IMR-90 (cell line): ENCODE measurements around the gene SLC7A9. TPM values are rescaled to one million over a fixed set of nuclear protein-coding genes. Genes with fewer than 3 reads are reported as not detected.
A peak's percentile ranks its signal among the peaks of the same experiment; 100 is the strongest.

Experiments
- ATAC-seq: fragments of 200-7000 bp; cut with Tn5 transposase; 2 replicates; pipeline ENCODE4 v1.9.1; 2020; ENCODE audit warnings: low read depth, mild to moderate bottlenecking, moderate library complexity
- BruUV-seq: library from RNA; stranded (reverse); fragments of 400-500 nt; replicated peaks from 2 replicates; lab custom pipeline; 2021; lab: Mats Ljungman, UMichigan
- CTCF ChIA-PET: fragments of 300-600 bp; formaldehyde crosslinking; extraction: SDS; loops from one replicate; lab custom pipeline; 2021; ENCODE audit warnings: antibody characterized with exemption; lab: Yijun Ruan, JAX
- POLR2A ChIA-PET: fragments of 300-600 bp; sonication (Branson Sonifier 250); formaldehyde crosslinking; loops from one replicate; lab custom pipeline; 2022; ENCODE audit warnings: antibody characterized with exemption; ENCODE audit not compliant: unreplicated experiment; lab: Charles Lee
- DNase-seq: peaks from one replicate; pipeline ENCODE4 v3.0.0; 2013
- H2AFZ ChIP-seq: replicated peaks from 2 replicates; pipeline ENCODE3; 2013; ENCODE audit warnings: low read length, mild to moderate bottlenecking; ENCODE audit not compliant: poor library complexity
- H2AK5ac ChIP-seq: 2 replicates; pipeline ENCODE4 v1.6.1; 2013; ENCODE audit warnings: low read depth, low read length, inconsistent platforms
- H2AK9ac ChIP-seq: replicated peaks from 2 replicates; pipeline ENCODE3; 2013; ENCODE audit warnings: mild to moderate bottlenecking, low read depth, low read length, moderate library complexity; ENCODE audit not compliant: poor library complexity
- H2BK120ac ChIP-seq: 2 replicates; pipeline ENCODE4 v1.6.1; 2013; ENCODE audit warnings: low read depth, low read length, inconsistent platforms
- H2BK15ac ChIP-seq: 3 replicates; pipeline ENCODE4 v1.6.1; 2013; ENCODE audit warnings: low read depth, low read length, inconsistent platforms
- H2BK20ac ChIP-seq: 2 replicates; pipeline ENCODE4 v1.6.1; 2013; ENCODE audit warnings: low read depth, mild to moderate bottlenecking, inconsistent platforms, low read length, moderate library complexity
- H2BK5ac ChIP-seq: 2 replicates; pipeline ENCODE4 v1.6.1; 2013; ENCODE audit warnings: mild to moderate bottlenecking, low read depth, low read length, inconsistent platforms; ENCODE audit not compliant: poor library complexity, severe bottlenecking
- H3K14ac ChIP-seq: replicated peaks from 2 replicates; pipeline ENCODE4 v1.6.1; 2013; ENCODE audit warnings: low read depth, low read length, inconsistent platforms
- H3K18ac ChIP-seq: 2 replicates; pipeline ENCODE4 v1.6.1; 2013; ENCODE audit warnings: low read depth, low read length, control low read depth
- H3K23ac ChIP-seq: 2 replicates; pipeline ENCODE4 v1.6.1; 2013; ENCODE audit warnings: low read depth, low read length, inconsistent platforms
- H3K27ac ChIP-seq: 2 replicates; pipeline ENCODE4 v1.5.1; 2013; ENCODE audit warnings: mild to moderate bottlenecking, control low read depth, low read length; ENCODE audit not compliant: insufficient read depth
- H3K27me3 ChIP-seq: 2 replicates; pipeline ENCODE4 v1.6.1; 2013; ENCODE audit warnings: low read length; ENCODE audit not compliant: control insufficient read depth, insufficient read depth
- H3K36me3 ChIP-seq: 2 replicates; pipeline ENCODE4 v1.6.1; 2013; ENCODE audit warnings: low read length, mixed read lengths; ENCODE audit not compliant: control insufficient read depth, insufficient read depth
- H3K4ac ChIP-seq: 2 replicates; pipeline ENCODE4 v1.6.1; 2013; ENCODE audit warnings: low read depth, low read length, inconsistent platforms
- H3K4me1 ChIP-seq: 2 replicates; pipeline ENCODE4 v1.6.1; 2013; ENCODE audit warnings: low read length, mixed read lengths; ENCODE audit not compliant: control insufficient read depth, insufficient read depth
- H3K4me2 ChIP-seq: 2 replicates; pipeline ENCODE4 v1.6.1; 2013; ENCODE audit warnings: low read depth, mild to moderate bottlenecking, control low read depth, low read length, moderate library complexity
- H3K4me3 ChIP-seq: 2 replicates; pipeline ENCODE4 v1.5.1; 2013; ENCODE audit warnings: low read depth, mild to moderate bottlenecking, control low read depth, low read length, moderate library complexity; ENCODE audit not compliant: insufficient read depth
- H3K56ac ChIP-seq: 2 replicates; pipeline ENCODE4 v1.6.1; 2013; ENCODE audit warnings: low read length, inconsistent platforms; ENCODE audit not compliant: insufficient read depth; ENCODE audit errors: extremely low read depth
- H3K79me1 ChIP-seq, 2 experiments: 2 replicates each; pipeline ENCODE4 v1.6.1; 2013; ENCODE audit warnings: low read length in 2 of 2, inconsistent platforms in 1 of 2, low read depth in 1 of 2
- H3K9ac ChIP-seq: 2 replicates; pipeline ENCODE4 v1.6.1; 2013; ENCODE audit warnings: low read depth, low read length, control low read depth
- H3K9me1 ChIP-seq: 2 replicates; pipeline ENCODE4 v1.6.1; 2013; ENCODE audit warnings: low read length, inconsistent platforms; ENCODE audit not compliant: insufficient read depth
- H3K9me3 ChIP-seq: 2 replicates; pipeline ENCODE4 v1.6.1; 2013; ENCODE audit warnings: low read length; ENCODE audit not compliant: control insufficient read depth, insufficient read depth
- H4K20me1 ChIP-seq: 2 replicates; pipeline ENCODE4 v1.6.1; 2013; ENCODE audit warnings: low read length, inconsistent platforms; ENCODE audit not compliant: insufficient read depth
- H4K5ac ChIP-seq: 2 replicates; pipeline ENCODE4 v1.6.1; 2013; ENCODE audit warnings: mild to moderate bottlenecking, low read depth, low read length, control low read depth
- H4K8ac ChIP-seq, 2 experiments: 2 replicates each; pipeline ENCODE4 v1.6.1; 2013; ENCODE audit warnings: low read depth in 2 of 2, low read length in 2 of 2, control low read depth in 1 of 2, inconsistent platforms in 1 of 2
- H4K91ac ChIP-seq: 2 replicates; pipeline ENCODE4 v1.6.1; 2013; ENCODE audit warnings: low read depth, low read length, inconsistent platforms; ENCODE audit not compliant: insufficient read depth
- CTCF ChIP-seq: conservative IDR thresholded peaks from 2 replicates; pipeline ENCODE4 v1.5.1; 2012; ENCODE audit warnings: mild to moderate bottlenecking, low read depth, low read length, improper control_type of control experiment
- MAFK ChIP-seq: IDR thresholded peaks from 2 replicates; pipeline ENCODE4 v1.6.1; 2012; ENCODE audit warnings: low read depth, low read length, improper control_type of control experiment
- USF2 ChIP-seq: fragments of 150-350 bp; IDR thresholded peaks from 2 replicates; pipeline ENCODE4 v1.6.1; 2017; ENCODE audit warnings: mild to moderate bottlenecking, antibody characterized with exemption, low read length, low read depth
- WGBS, 2 experiments: methylation state at CpG; one replicate each; pipeline versions ENCODE4 v1.1.5 to v1.1.7; 2013; ENCODE audit warnings: missing lambda C conversion rate in 2 of 2; ENCODE audit not compliant: insufficient read length in 1 of 2; ENCODE audit errors: extremely low coverage in 2 of 2; 5-methylcytosine and 5-hydroxymethylcytosine counted together
- dilution Hi-C: fragments of 300-500 bp; cut with HindIII; formaldehyde crosslinking; loops from one replicate; pipeline ENCODE4 v1.14.3; 2018; ENCODE audit warnings: low sequenced_read_pairs; ENCODE audit not compliant: unreplicated experiment
- in situ Hi-C: fragments of 300-500 bp; cut with MboI; formaldehyde crosslinking; loops from 3 replicates; pipeline ENCODE4 v1.14.3; 2019; ENCODE audit warnings: low sequenced_read_pairs, inconsistent platforms, mixed read lengths
- intact Hi-C: fragments of 100-400 bp; cut with micrococcal nuclease; formaldehyde crosslinking; loops from 2 replicates; pipeline ENCODE4 v1.10.0; 2022
- polyA plus RNA-seq, 3 experiments: library from polyadenylated mRNA; depleted of rRNA; stranded (reverse); fragments of >200 nt; gene quantifications; 2 replicates each; pipeline ENCODE4 v1.2.3, GENCODE V29; 2012; ENCODE audit warnings: low replicate concordance in 1 of 3
- total RNA-seq: library from RNA; depleted of rRNA; stranded (reverse); fragments of >200 nt; gene quantifications from 2 replicates; pipeline ENCODE4 v1.2.3, GENCODE V29; 2012

The SLC7A9 gene
- total and polyA plus RNA-seq, 2 of the 4 experiments (the other 2 are of a cell fraction), result not detected

- Histone ChIP-seq H3K23ac (no peak overlapping the region), H3K4ac (no peak overlapping the region), H4K91ac (no peak overlapping the region), H3K9me3 (no peaks in the 10 kb centered on the region), H2BK20ac (no peak overlapping the region), H4K8ac (no peak overlapping the region), H3K9ac (no peak overlapping the region), H2BK120ac (no peak overlapping the region), H3K4me1 (no peaks in the 10 kb centered on the region), H2AFZ (peak overlapping the region; percentile 32), H3K27me3 (peaks cover 8% of the 10 kb centered on the region; the same call in 1 of the 2 replicates), H2AK9ac (no peak overlapping the region), H4K20me1 (no peaks in the 10 kb centered on the region), H2BK15ac (no peak overlapping the region), H3K14ac (no peak overlapping the region), H3K56ac (no peak overlapping the region), H2BK5ac (no peak overlapping the region), H3K9me1 (no peaks in the 10 kb centered on the region), H2AK5ac (no peak overlapping the region), H3K79me1 (no peaks in the 10 kb centered on the region), H3K4me3 (no peak overlapping the region), H3K27ac (no peak overlapping the region), H4K5ac (no peak overlapping the region), H3K36me3 (no peaks in the 10 kb centered on the region), H3K18ac (no peak overlapping the region), H3K4me2 (no peak overlapping the region)
- no peak for TF ChIP-seq CTCF
- TF ChIP-seq MAFK, result no peak
- TF ChIP-seq USF2, result peak; percentile 13; the same call in 1 of the 2 replicates
- ChIA-PET CTCF (no interaction called here), POLR2A (no interaction called here)
- no TSS peak for BruUV-seq
- ATAC-seq (no peak), DNase-seq (no peak)
- no CpG with 5 or more reads among the region's 15 CpGs for WGBS, 2 experiments
- intact Hi-C loops, result no loop called here
- in situ Hi-C loops, result no loop called here
- dilution Hi-C loops, result no loop called here
Observed at GRCh38 chr19:32813862-32814425, 55.6 kb downstream of the SLC7A9 start.
